ENCODE results near the gene DNAJA3.

DNAJA3 gene

GRCh38 chr16:4383591-4384444 lies 41.9 kb upstream of the DNAJA3 start:
- no peak for DNase-seq (ENCODE audit: low spot score)
- TF ChIP-seq CTCF (IDR thresholded peaks at IDR 0.05; ENCODE audit: borderline replicate concordance, control extremely low read depth, extremely low read depth, insufficient read depth, missing control alignments), result no peak
- in situ Hi-C loops (cut with MboI; ENCODE audit: low sequenced_read_pairs, unreplicated experiment), result no loop called here

GRCh38 chr16:4384509-4384942 lies 41.1 kb upstream of the DNAJA3 start:
- no peak for DNase-seq (ENCODE audit: low spot score)
- in situ Hi-C loops (cut with MboI; ENCODE audit: low sequenced_read_pairs, unreplicated experiment), result no loop called here
- TF ChIP-seq CTCF (IDR thresholded peaks at IDR 0.05; ENCODE audit: borderline replicate concordance, control extremely low read depth, extremely low read depth, insufficient read depth, missing control alignments), result no peak

GRCh38 chr16:4385066-4385788 lies 40.4 kb upstream of the DNAJA3 start:
- DNase-seq (ENCODE audit: low spot score), result no peak
- in situ Hi-C loops (cut with MboI; ENCODE audit: low sequenced_read_pairs, unreplicated experiment), result no loop called here
- TF ChIP-seq CTCF (IDR thresholded peaks at IDR 0.05; ENCODE audit: borderline replicate concordance, control extremely low read depth, extremely low read depth, insufficient read depth, missing control alignments), result no peak

GRCh38 chr16:4385789-4386450 lies 39.7 kb upstream of the DNAJA3 start:
- no peak for DNase-seq (ENCODE audit: low spot score)
- in situ Hi-C loops (cut with MboI; ENCODE audit: low sequenced_read_pairs, unreplicated experiment), result no loop called here
- TF ChIP-seq CTCF (IDR thresholded peaks at IDR 0.05; ENCODE audit: borderline replicate concordance, control extremely low read depth, extremely low read depth, insufficient read depth, missing control alignments), result no peak

- in situ Hi-C loops (cut with MboI; ENCODE audit: low sequenced_read_pairs, unreplicated experiment), result no loop called here
- TF ChIP-seq CTCF (IDR thresholded peaks at IDR 0.05; ENCODE audit: borderline replicate concordance, control extremely low read depth, extremely low read depth, insufficient read depth, missing control alignments), result no peak
- DNase-seq (ENCODE audit: low spot score), result no peak
Observed at GRCh38 chr16:4386451-4386805, 39.2 kb upstream of the DNAJA3 start.

- no peak for TF ChIP-seq CTCF (IDR thresholded peaks at IDR 0.05; ENCODE audit: borderline replicate concordance, control extremely low read depth, extremely low read depth, insufficient read depth, missing control alignments)
- no peak for DNase-seq (ENCODE audit: low spot score)
- in situ Hi-C loops (cut with MboI; ENCODE audit: low sequenced_read_pairs, unreplicated experiment), result no loop called here
Observed at GRCh38 chr16:4386951-4387565, 38.6 kb upstream of the DNAJA3 start.
